ENCODE results near the gene C16orf87. TPM values are rescaled to one million over a fixed set of nuclear protein-coding genes. Genes with fewer than 3 reads are reported as not detected.

The C16orf87 gene
- total and polyA plus RNA-seq, 2 donors (not counting 1 experiment from before 2014, with no cell fraction given) = 3.4 to 11.3 TPM

DNA sequence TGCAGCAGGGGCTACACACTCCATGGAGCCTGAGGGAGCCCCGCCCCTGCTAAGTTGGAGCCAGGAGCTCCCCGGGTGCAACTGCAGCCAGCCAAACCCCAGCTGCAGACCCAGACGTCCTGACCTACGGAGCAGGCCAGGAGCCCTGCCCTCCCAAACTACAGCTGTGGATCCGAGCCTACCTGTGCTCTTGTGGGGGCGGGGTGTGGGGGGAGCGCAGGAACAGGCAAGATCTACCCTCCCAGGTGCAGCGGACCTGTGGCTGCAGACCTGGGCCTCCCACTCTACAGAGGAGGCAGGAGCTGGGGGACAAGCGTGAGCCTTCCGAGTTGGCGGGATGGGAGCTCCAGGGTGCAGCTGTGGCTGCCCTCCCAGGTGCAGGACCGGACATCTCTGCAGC lies 53.2 kb downstream of the C16orf87 start:
- 90% methylated on average over 10 of the region's 12 CpGs for WGBS (ENCODE audit: insufficient coverage)
- ChIA-PET CTCF (no interaction called here), POLR2A (no interaction called here)
- no peaks in the 10 kb centered on the region for H3K36me3 ChIP-seq (replicated peaks in 1 of 2; ENCODE audit: control extremely low read depth in 1 of 2, control insufficient read depth in 1 of 2, extremely low read depth in 1 of 2, insufficient read depth in 2 of 2, low read length in 1 of 2)
- TF ChIP-seq, protein P1, sequence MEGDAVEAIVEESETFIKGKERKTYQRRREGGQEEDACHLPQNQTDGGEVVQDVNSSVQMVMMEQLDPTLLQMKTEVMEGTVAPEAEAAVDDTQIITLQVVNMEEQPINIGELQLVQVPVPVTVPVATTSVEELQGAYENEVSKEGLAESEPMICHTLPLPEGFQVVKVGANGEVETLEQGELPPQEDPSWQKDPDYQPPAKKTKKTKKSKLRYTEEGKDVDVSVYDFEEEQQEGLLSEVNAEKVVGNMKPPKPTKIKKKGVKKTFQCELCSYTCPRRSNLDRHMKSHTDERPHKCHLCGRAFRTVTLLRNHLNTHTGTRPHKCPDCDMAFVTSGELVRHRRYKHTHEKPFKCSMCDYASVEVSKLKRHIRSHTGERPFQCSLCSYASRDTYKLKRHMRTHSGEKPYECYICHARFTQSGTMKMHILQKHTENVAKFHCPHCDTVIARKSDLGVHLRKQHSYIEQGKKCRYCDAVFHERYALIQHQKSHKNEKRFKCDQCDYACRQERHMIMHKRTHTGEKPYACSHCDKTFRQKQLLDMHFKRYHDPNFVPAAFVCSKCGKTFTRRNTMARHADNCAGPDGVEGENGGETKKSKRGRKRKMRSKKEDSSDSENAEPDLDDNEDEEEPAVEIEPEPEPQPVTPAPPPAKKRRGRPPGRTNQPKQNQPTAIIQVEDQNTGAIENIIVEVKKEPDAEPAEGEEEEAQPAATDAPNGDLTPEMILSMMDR (IDR thresholded peaks at IDR 0.05) = no peak
- no peak for TF ChIP-seq EZH2 (IDR thresholded peaks at IDR 0.05; ENCODE audit: borderline replicate concordance, insufficient read depth, low read depth, low read length, poor library complexity, severe bottlenecking)
- no peak overlapping the region for H3K4me2 ChIP-seq (replicated peaks; ENCODE audit: low read depth, low read length, poor library complexity, severe bottlenecking)
- no peak overlapping the region for H2AFZ ChIP-seq (ENCODE audit: insufficient read depth, low read depth, low read length, poor library complexity, severe bottlenecking)
- intact Hi-C loops (cut with micrococcal nuclease) = no loop called here
- H3K27ac ChIP-seq (ENCODE audit: low read length in 2 of 2) = no peak overlapping the region
- Mint-ChIP-seq H3K27me3 (no peaks in the 10 kb centered on the region), H3K4me1 (peaks cover 12% of the 10 kb centered on the region), H3K4me3 (no peak overlapping the region), H3K9me3 (ENCODE audit: insufficient read depth) (no peaks in the 10 kb centered on the region), H3K27ac (no peak overlapping the region)
- ATAC-seq (ENCODE audit: low read depth) = no peak
- no peaks in the 10 kb centered on the region for H3K27me3 ChIP-seq (replicated peaks in 1 of 4; ENCODE audit: control extremely low read depth in 1 of 4, control insufficient read depth in 3 of 4, insufficient read depth in 4 of 4, low read length in 3 of 4)
- no peak overlapping the region for H3K4me3 ChIP-seq (ENCODE audit: control extremely low read depth in 1 of 5, extremely low read depth in 1 of 5, insufficient read depth in 1 of 5, low read depth in 2 of 5, low read length in 4 of 5)
- no peaks in the 10 kb centered on the region for H4K20me1 ChIP-seq (ENCODE audit: control insufficient read depth, insufficient read depth, low read length, poor library complexity, severe bottlenecking)
- no peak for DNase-seq
- H3K79me2 ChIP-seq (ENCODE audit: control insufficient read depth, insufficient read depth, low read length) = no peaks in the 10 kb centered on the region
- H3K9me3 ChIP-seq (ENCODE audit: control extremely low read depth in 1 of 3, control insufficient read depth in 2 of 3, insufficient read depth in 1 of 3, low read length in 2 of 3) = peaks cover 0 to 12% (median 0%) of the 10 kb centered on the region in 3 donors
- H3K4me1 ChIP-seq (ENCODE audit: control insufficient read depth in 2 of 2, insufficient read depth in 2 of 2, low read length in 2 of 2) = peaks cover 0 to 4% of the 10 kb centered on the region in 2 donors
- H3K9ac ChIP-seq (ENCODE audit: low read length) = no peak overlapping the region

DNA sequence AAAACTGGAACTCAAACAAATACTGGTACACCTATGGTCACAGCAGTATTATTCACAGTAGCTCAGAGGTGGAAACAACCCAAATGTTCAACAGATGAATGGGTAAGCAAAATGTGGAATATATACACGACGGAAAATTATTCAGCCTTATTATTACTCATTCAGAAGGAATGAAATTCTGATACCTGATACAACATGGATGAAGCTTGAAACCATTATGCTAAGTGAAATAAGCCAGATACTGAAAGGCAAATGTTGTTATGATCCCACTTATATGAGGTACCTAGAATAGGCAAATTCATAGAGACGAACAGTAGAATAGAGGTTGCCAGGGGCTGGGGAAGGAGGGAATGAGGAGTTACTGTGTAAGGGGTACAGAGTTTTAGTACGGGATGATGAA lies 55.8 kb downstream of the C16orf87 start:
- Mint-ChIP-seq H3K9me3 (ENCODE audit: insufficient read depth) (no peaks in the 10 kb centered on the region), H3K4me3 (no peak overlapping the region), H3K27me3 (no peaks in the 10 kb centered on the region), H3K27ac (no peak overlapping the region), H3K4me1 (peaks cover 12% of the 10 kb centered on the region)
- Histone ChIP-seq H3K4me1 (ENCODE audit: control insufficient read depth in 2 of 2, insufficient read depth in 2 of 2, low read length in 2 of 2) (peaks cover 0 to 4% of the 10 kb centered on the region in 2 donors), H3K27ac (ENCODE audit: low read length in 2 of 2) (no peak overlapping the region), H3K36me3 (replicated peaks in 1 of 2; ENCODE audit: control extremely low read depth in 1 of 2, control insufficient read depth in 1 of 2, extremely low read depth in 1 of 2, insufficient read depth in 2 of 2, low read length in 1 of 2) (no peaks in the 10 kb centered on the region), H3K4me3 (ENCODE audit: control extremely low read depth in 1 of 5, extremely low read depth in 1 of 5, insufficient read depth in 1 of 5, low read depth in 2 of 5, low read length in 4 of 5) (no peak overlapping the region), H3K9me3 (ENCODE audit: control extremely low read depth in 1 of 3, control insufficient read depth in 2 of 3, insufficient read depth in 1 of 3, low read length in 2 of 3) (peaks cover 0 to 12% (median 0%) of the 10 kb centered on the region in 3 donors), H3K27me3 (replicated peaks in 1 of 4; ENCODE audit: control extremely low read depth in 1 of 4, control insufficient read depth in 3 of 4, insufficient read depth in 4 of 4, low read length in 3 of 4) (no peaks in the 10 kb centered on the region), H3K4me2 (replicated peaks; ENCODE audit: low read depth, low read length, poor library complexity, severe bottlenecking) (no peak overlapping the region), H3K79me2 (ENCODE audit: control insufficient read depth, insufficient read depth, low read length) (no peaks in the 10 kb centered on the region), H4K20me1 (ENCODE audit: control insufficient read depth, insufficient read depth, low read length, poor library complexity, severe bottlenecking) (no peaks in the 10 kb centered on the region), H2AFZ (ENCODE audit: insufficient read depth, low read depth, low read length, poor library complexity, severe bottlenecking) (no peak overlapping the region), H3K9ac (ENCODE audit: low read length) (no peak overlapping the region)
- DNase-seq = no peak
- CTCF ChIA-PET = no interaction called here
- intact Hi-C loops (cut with micrococcal nuclease) = no loop called here
- TF ChIP-seq, protein P1 (IDR thresholded peaks at IDR 0.05) = no peak
- TF ChIP-seq EZH2 (IDR thresholded peaks at IDR 0.05; ENCODE audit: borderline replicate concordance, insufficient read depth, low read depth, low read length, poor library complexity, severe bottlenecking) = no peak
- ATAC-seq (ENCODE audit: low read depth) = no peak
- POLR2A ChIA-PET = no interaction called here
- 93% methylated on average over 2 of the region's 4 CpGs for WGBS (ENCODE audit: insufficient coverage)

Measured in B cell (primary cell).